ENCODE results near the gene SNX25. TPM values are rescaled to one million over a fixed set of nuclear protein-coding genes. Genes with fewer than 3 reads are reported as not detected.

Gene SNX25
- total and polyA plus RNA-seq, 2 of the 13 experiments (the other 11 are each of a cell fraction or from before 2014, with no cell fraction given): 23.4 to 23.5 TPM

GRCh38 chr4:185203486-185204237 is 5.7 kb upstream of the SNX25 start, which contains the start of gene CFAP97 (continued):
- peak; percentile 49; the same call in 1 of the 2 replicates for TF ChIP-seq SP5 (CRISPR knock-in tag; IDR thresholded peaks at IDR 0.05; ENCODE audit: borderline replicate concordance, low read depth)
- no peak for TF ChIP-seq ZNF274 (CRISPR knock-in tag; IDR thresholded peaks at IDR 0.05)
- TF ChIP-seq, protein P1, sequence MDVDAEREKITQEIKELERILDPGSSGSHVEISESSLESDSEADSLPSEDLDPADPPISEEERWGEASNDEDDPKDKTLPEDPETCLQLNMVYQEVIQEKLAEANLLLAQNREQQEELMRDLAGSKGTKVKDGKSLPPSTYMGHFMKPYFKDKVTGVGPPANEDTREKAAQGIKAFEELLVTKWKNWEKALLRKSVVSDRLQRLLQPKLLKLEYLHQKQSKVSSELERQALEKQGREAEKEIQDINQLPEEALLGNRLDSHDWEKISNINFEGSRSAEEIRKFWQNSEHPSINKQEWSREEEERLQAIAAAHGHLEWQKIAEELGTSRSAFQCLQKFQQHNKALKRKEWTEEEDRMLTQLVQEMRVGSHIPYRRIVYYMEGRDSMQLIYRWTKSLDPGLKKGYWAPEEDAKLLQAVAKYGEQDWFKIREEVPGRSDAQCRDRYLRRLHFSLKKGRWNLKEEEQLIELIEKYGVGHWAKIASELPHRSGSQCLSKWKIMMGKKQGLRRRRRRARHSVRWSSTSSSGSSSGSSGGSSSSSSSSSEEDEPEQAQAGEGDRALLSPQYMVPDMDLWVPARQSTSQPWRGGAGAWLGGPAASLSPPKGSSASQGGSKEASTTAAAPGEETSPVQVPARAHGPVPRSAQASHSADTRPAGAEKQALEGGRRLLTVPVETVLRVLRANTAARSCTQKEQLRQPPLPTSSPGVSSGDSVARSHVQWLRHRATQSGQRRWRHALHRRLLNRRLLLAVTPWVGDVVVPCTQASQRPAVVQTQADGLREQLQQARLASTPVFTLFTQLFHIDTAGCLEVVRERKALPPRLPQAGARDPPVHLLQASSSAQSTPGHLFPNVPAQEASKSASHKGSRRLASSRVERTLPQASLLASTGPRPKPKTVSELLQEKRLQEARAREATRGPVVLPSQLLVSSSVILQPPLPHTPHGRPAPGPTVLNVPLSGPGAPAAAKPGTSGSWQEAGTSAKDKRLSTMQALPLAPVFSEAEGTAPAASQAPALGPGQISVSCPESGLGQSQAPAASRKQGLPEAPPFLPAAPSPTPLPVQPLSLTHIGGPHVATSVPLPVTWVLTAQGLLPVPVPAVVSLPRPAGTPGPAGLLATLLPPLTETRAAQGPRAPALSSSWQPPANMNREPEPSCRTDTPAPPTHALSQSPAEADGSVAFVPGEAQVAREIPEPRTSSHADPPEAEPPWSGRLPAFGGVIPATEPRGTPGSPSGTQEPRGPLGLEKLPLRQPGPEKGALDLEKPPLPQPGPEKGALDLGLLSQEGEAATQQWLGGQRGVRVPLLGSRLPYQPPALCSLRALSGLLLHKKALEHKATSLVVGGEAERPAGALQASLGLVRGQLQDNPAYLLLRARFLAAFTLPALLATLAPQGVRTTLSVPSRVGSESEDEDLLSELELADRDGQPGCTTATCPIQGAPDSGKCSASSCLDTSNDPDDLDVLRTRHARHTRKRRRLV (CRISPR knock-in tag; IDR thresholded peaks at IDR 0.05): no peak
- TF ChIP-seq, protein P2, sequence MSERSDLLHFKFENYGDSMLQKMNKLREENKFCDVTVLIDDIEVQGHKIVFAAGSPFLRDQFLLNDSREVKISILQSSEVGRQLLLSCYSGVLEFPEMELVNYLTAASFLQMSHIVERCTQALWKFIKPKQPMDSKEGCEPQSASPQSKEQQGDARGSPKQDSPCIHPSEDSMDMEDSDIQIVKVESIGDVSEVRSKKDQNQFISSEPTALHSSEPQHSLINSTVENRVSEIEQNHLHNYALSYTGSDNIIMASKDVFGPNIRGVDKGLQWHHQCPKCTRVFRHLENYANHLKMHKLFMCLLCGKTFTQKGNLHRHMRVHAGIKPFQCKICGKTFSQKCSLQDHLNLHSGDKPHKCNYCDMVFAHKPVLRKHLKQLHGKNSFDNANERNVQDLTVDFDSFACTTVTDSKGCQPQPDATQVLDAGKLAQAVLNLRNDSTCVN (CRISPR knock-in tag; IDR thresholded peaks at IDR 0.05; ENCODE audit: borderline replicate concordance): no peak
- peak; percentile 84; the same call in 1 of the 2 replicates for TF ChIP-seq ZNF749 (CRISPR knock-in tag; IDR thresholded peaks at IDR 0.05; ENCODE audit: borderline replicate concordance)
- TF ChIP-seq ZNF678 (CRISPR knock-in tag; IDR thresholded peaks at IDR 0.05): no peak
- 0 out of 2 replicates have a peak, but pooled peaks have one; percentile 5 for TF ChIP-seq ZNF746 (CRISPR knock-in tag; IDR thresholded peaks at IDR 0.05)
- TF ChIP-seq, protein P3, sequence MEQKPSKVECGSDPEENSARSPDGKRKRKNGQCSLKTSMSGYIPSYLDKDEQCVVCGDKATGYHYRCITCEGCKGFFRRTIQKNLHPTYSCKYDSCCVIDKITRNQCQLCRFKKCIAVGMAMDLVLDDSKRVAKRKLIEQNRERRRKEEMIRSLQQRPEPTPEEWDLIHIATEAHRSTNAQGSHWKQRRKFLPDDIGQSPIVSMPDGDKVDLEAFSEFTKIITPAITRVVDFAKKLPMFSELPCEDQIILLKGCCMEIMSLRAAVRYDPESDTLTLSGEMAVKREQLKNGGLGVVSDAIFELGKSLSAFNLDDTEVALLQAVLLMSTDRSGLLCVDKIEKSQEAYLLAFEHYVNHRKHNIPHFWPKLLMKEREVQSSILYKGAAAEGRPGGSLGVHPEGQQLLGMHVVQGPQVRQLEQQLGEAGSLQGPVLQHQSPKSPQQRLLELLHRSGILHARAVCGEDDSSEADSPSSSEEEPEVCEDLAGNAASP (CRISPR knock-in tag; IDR thresholded peaks at IDR 0.05; ENCODE audit: borderline replicate concordance): no peak
- TF ChIP-seq RNF219 (CRISPR knock-in tag; IDR thresholded peaks at IDR 0.05): peak; percentile 85; the same call in 1 of the 2 replicates
- no peak for TF ChIP-seq FUBP1 (CRISPR knock-in tag; IDR thresholded peaks at IDR 0.05; ENCODE audit: borderline replicate concordance)
- no peak for TF ChIP-seq RBM22 (optimal IDR thresholded peaks at IDR 0.05; ENCODE audit: low read length)
- peak; percentile 69 for TF ChIP-seq RNF2 (conservative IDR thresholded peaks at IDR 0.05; ENCODE audit: low read depth)
- TF ChIP-seq FOSL2 (CRISPR knock-in tag; IDR thresholded peaks at IDR 0.05): no peak
- TF ChIP-seq ZC3H4 (CRISPR knock-in tag; IDR thresholded peaks at IDR 0.05; ENCODE audit: borderline replicate concordance): peak; percentile 79; the same call in 1 of the 2 replicates
- peak; percentile 76 for TF ChIP-seq ZNF451 (CRISPR knock-in tag; IDR thresholded peaks at IDR 0.05)
